Measurements from ENCODE around the gene SACS. TPM values are rescaled to one million over a fixed set of nuclear protein-coding genes. Genes with fewer than 3 reads are reported as not detected.
"Not testable (repeated sequence)": the region's sequence is repeated elsewhere in the genome, so short reads cannot be mapped to it uniquely, and the experiment has no call there.

Gene SACS
- total RNA-seq, 2 donors from 2014 or later = 28.2 to 65.5 TPM

DNA sequence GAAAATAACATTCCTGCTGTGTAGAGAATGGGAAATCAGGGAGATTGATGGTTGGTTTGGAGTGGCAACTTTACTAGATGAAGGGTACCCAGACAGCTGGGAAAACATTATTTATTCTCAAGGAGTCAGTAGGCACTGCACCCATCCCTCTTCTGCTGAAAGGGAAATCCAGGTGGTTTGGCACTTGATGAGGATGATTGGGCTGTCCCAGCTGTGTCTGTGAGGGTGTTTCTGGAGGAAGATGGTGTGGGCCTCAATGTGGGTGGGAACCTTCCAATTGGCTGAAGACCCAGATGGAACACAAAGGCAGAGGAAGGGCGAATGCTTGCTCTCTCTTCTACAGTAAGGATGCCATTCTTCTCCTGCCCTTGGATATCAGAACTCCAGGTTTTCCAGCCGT is 10.4 kb upstream of the SACS start:
- Mint-ChIP-seq H3K4me1 (ENCODE audit: low read depth in 2 of 2) (no peaks in the 10 kb centered on the region), H3K27ac (no peak overlapping the region), H3K36me3 (no peaks in the 10 kb centered on the region), H3K9me3 (no peaks in the 10 kb centered on the region), H3K27me3 (peaks cover 0 to 3% of the 10 kb centered on the region in 2 donors), H3K4me3 (no peak overlapping the region)
- no peak for DNase-seq (ENCODE audit: low spot score)
- no peak for ATAC-seq

DNA sequence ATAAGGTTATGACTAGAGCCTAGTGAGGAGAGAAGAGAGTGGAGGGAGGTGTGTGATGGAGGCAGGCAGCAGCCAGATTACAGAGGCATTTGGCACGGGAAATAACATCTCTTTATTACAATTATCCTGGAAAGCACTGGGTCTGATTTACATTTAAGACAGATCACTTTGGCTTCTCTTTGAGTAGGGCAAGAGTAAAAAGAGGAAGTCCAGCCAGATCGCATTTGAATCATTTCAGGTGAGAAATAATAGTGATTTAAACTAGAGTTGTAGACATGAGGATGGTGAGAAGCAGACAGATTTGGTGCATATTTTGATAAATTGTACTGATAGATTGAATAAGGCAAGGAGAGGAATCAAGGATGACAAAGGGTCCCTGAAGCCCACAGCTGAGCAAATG is 9.6 kb upstream of the SACS start:
- ATAC-seq (no peak), DNase-seq (ENCODE audit: low spot score) (no peak)
- Mint-ChIP-seq H3K36me3 (no peaks in the 10 kb centered on the region), H3K4me3 (no peak overlapping the region), H3K4me1 (ENCODE audit: low read depth in 2 of 2) (no peaks in the 10 kb centered on the region), H3K9me3 (no peaks in the 10 kb centered on the region), H3K27ac (no peak overlapping the region), H3K27me3 (peaks cover 2 to 3% of the 10 kb centered on the region in 2 donors)

DNA sequence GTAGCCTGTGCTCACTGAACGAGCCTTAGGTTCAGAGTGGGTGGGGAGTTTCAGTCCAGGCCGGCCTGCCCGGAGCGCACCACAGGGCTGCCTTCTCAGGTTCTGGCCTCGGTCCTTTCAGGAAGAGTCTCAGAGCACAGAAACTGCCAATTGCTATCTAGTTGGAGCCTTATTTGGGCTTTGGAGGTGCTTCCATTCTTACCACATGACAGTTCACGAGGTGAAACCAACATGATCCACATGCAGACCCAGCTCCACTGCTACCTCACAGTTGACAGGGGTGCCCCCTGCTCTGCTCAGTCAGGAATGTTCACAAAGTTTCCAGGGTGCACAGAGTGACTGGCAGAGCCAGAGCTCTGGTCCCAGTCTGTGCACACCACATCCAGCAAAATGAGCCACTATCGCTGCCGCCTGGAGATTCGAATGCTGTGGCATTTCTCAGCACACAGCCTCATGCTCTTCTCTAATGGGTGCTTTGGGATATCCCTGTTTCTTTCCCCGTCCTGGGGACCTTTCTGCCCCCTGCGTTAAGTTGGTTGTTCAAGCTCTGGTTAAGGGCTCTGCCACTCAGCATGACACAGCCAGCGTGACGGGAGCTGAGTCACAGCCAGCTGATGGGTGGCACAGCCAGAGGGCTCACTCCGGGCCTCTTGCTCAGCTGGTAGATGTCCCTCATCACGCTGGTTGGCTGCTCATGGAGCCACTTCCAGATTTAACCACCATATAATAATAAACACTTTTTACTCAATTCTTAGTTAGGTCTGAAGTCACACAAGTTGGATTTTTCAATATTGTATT is 7.5 kb upstream of the SACS start:
- H3K4me3 Mint-ChIP-seq = no peak overlapping the region
- no peaks in the 10 kb centered on the region for H3K36me3 Mint-ChIP-seq
- H3K27ac Mint-ChIP-seq = no peak overlapping the region
- H3K4me1 Mint-ChIP-seq (ENCODE audit: low read depth in 2 of 2) = no peaks in the 10 kb centered on the region
- ATAC-seq = peak; percentile 28 to 41
- H3K9me3 Mint-ChIP-seq = no peaks in the 10 kb centered on the region
- H3K27me3 Mint-ChIP-seq = peaks cover 12 to 17% of the 10 kb centered on the region in 2 donors
- no peak for DNase-seq (ENCODE audit: low spot score)

DNA sequence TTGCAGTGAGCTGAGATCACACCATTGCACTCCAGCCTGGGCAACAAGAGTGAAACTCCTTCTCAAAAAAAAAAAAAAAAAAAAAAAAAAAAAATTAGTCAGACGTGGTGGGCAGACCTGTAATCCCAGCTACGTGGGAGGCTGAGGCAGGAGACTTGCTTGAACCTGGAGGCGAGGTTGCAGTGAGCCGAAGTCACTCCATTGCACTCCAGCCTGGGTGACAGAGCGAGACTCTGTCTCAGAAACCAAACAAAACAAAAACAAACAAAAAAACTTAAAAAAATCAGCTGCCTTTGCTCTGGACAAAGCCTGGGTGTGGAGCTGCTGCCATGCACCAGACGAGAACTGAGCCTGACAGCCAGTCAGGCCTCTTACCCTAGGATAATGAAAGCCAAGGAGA is 6.8 kb upstream of the SACS start:
- H3K4me3 Mint-ChIP-seq; H3K4me1 Mint-ChIP-seq (ENCODE audit: low read depth in 2 of 2); DNase-seq (ENCODE audit: low spot score); ATAC-seq; H3K9me3 Mint-ChIP-seq; H3K36me3 Mint-ChIP-seq; H3K27ac Mint-ChIP-seq: not testable (repeated sequence)
- peaks cover 12 to 17% of the 10 kb centered on the region in 2 donors for H3K27me3 Mint-ChIP-seq

DNA sequence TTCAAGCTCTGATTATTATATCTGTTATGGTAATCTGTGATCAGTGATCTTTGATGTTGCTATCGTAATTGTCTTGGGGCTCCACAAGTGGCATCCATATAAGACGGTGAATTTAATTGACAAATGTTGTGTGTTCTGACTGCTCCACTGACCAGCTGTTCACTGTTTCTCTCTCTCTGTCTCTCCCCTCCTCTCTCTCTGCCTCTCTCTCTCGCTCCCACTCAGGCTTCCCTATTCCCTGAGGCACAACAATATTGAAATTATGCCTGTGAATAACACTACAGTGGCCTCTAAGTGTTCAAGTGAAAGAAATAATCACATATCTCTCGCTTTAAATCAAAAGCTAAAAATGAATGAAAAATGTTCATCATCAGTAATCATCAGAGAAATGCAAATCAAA is 4.4 kb upstream of the SACS start:
- DNase-seq (ENCODE audit: low spot score) = no peak
- Mint-ChIP-seq H3K27me3 (peaks cover 26 to 34% of the 10 kb centered on the region in 2 donors), H3K27ac (no peak overlapping the region), H3K9me3 (no peaks in the 10 kb centered on the region), H3K4me1 (ENCODE audit: low read depth in 2 of 2) (peaks cover 0 to 10% of the 10 kb centered on the region in 2 donors), H3K36me3 (no peaks in the 10 kb centered on the region), H3K4me3 (no peak overlapping the region)
- ATAC-seq = no peak

DNA sequence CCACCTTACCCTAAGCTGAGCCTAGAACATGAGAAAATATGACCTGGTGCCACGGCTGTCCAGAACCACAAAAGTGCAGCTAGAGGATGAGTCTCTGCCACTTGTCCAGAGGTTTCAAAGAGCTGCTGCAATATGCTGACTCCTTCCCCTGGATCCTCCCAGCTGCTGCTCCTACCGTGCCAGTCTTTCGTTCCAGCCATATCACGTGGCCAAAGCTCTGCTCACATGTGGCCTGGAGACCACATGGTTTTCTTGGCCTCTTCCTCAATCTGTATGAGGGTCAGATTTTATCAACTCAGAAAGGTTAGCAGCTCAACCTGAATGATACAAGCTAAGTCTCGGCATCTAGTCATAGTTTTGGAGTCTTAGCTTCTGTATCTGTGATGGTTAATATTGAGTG is 3.2 kb upstream of the SACS start:
- ATAC-seq = no peak
- Mint-ChIP-seq H3K27ac (no peak overlapping the region), H3K27me3 (peaks cover 28 to 43% of the 10 kb centered on the region in 2 donors), H3K9me3 (no peaks in the 10 kb centered on the region), H3K4me3 (no peak overlapping the region), H3K36me3 (no peaks in the 10 kb centered on the region), H3K4me1 (ENCODE audit: low read depth in 2 of 2) (peaks cover 0 to 10% of the 10 kb centered on the region in 2 donors)
- no peak for DNase-seq (ENCODE audit: low spot score)

DNA sequence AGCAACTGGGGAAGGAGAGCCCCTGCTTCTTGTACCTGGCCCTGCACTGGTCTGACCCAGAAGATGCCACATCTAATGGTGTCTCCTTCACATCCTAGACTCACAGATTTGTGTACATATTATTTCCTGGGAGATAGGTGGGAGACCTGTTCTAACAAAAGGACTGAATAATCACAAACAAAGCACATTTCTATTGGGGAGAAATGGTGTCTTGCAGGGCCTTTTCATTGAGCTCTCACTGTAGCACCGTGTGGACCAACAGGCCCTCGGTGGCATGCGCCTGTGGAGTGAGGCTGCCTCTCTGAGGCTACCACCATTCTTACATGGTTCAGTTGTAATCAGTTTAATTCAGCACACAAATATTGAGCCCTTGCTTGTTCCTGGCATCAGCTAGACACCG is 989 bp upstream of the SACS start:
- DNase-seq (ENCODE audit: low spot score) (no peak), ATAC-seq (no peak)
- H3K9me3 Mint-ChIP-seq = no peaks in the 10 kb centered on the region
- no peak overlapping the region for H3K27ac Mint-ChIP-seq
- H3K36me3 Mint-ChIP-seq = no peaks in the 10 kb centered on the region
- no peak overlapping the region for H3K4me3 Mint-ChIP-seq
- H3K4me1 Mint-ChIP-seq (ENCODE audit: low read depth in 2 of 2) = peaks cover 0 to 10% of the 10 kb centered on the region in 2 donors
- peaks cover 39 to 54% of the 10 kb centered on the region in 2 donors for H3K27me3 Mint-ChIP-seq

DNA sequence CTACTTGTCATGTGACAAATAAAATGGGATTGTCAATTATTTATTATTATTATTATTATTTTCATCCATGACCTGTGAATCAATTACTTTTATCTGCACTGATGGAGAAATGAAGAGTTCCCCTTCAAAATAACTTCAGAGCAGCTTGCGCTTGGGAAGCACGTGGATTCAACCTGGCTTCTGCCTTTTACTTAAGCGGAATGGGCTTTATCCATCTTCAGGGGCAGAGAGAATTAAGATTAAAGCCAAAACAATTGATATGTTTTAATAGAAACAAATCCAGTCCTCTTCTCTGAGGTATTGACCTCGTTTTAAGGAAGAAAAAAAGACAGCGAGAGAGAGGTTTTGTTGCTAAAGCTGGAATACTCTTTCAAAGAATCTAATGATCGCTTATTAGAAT is 876 bp downstream of the SACS start:
- DNase-seq (ENCODE audit: low spot score) (no peak), ATAC-seq (no peak)
- peaks cover 0 to 10% of the 10 kb centered on the region in 2 donors for H3K4me1 Mint-ChIP-seq (ENCODE audit: low read depth in 2 of 2)
- H3K9me3 Mint-ChIP-seq = no peaks in the 10 kb centered on the region
- H3K27me3 Mint-ChIP-seq = peaks cover 35 to 53% of the 10 kb centered on the region in 2 donors
- no peaks in the 10 kb centered on the region for H3K36me3 Mint-ChIP-seq
- H3K27ac Mint-ChIP-seq = no peak overlapping the region
- H3K4me3 Mint-ChIP-seq = no peak overlapping the region

DNA sequence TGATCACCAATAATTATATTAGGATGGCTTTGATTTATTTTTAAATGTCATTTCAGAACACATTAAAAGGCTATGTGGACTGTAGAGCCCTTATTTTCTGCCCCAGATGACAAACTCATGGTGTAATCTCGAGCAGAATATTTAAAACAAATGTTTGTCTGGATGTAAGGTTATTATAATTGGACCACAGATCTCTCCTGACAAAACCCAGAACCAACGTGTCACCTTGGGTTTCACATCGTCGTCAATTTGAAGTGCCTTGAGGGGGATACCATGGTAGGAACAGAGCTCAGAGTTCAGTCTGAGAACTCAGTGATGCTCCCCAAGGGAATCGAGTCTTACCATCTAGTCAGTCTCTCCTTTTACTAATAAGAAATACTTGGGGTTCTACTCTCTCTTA is 2.8 kb downstream of the SACS start:
- Mint-ChIP-seq H3K4me3 (no peak overlapping the region), H3K9me3 (no peaks in the 10 kb centered on the region), H3K4me1 (ENCODE audit: low read depth in 2 of 2) (peaks cover 0 to 10% of the 10 kb centered on the region in 2 donors), H3K27ac (no peak overlapping the region), H3K27me3 (peaks cover 33 to 44% of the 10 kb centered on the region in 2 donors), H3K36me3 (no peaks in the 10 kb centered on the region)
- ATAC-seq = no peak
- no peak for DNase-seq (ENCODE audit: low spot score)

DNA sequence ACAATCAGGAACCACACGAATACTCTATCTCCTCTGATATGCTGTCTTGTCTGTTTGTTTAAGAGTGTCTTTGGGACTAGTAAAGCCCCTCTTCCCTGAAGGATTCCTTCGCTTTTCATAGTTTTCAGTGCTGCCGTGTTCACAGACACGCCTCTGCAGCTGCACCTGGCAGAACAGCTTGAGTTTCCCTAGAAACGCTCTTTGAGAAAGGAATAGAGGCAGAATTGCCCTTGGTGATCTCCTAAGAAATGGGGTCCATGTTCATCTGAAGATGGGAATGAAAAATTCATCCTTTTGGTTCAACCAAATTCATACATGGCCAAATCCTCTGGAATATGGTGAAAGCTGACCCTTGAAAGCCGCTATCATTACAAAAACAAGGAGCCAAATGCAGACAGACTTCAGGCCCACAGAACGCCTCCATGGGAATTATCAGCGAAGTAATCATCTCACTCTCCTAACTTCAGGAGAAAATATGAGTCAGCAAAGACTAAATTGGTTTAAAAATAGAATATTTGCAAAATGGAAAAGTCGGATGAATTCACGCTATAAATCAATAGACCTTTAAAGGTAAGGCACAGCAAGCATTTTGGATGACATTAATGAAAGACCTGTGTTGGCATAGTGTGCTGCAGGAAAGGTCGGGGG is 5.5 kb downstream of the SACS start:
- Mint-ChIP-seq H3K9me3 (no peaks in the 10 kb centered on the region), H3K27ac (no peak overlapping the region)

DNA sequence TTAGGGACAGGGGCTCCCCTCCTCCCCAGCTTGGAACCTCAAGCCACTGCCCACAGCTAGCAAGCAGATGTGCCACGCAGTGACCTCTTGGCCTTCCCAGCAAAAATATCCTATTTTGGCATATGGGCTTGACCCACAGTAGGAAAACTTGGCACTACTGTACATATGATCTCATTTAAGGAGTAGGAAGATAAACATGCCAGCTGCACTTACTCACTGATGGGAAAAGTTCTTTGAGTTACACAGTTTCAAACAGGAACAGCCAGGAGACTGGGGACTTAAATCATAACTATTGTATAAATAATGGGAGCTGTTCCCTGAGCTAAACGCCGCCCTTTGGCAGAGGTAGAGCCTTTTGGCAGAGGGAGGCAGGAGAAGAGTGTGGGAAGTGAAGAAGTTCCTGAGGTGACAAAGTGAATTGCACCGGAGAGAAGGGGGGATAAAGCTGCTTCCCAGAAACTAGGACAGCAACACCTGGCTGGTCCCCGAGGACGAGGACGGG is 6.1 kb downstream of the SACS start:
- H3K27me3 Mint-ChIP-seq = peaks cover 18 to 23% of the 10 kb centered on the region in 2 donors
- no peaks in the 10 kb centered on the region for H3K4me1 Mint-ChIP-seq (ENCODE audit: low read depth in 2 of 2)
- no peaks in the 10 kb centered on the region for H3K36me3 Mint-ChIP-seq

More for the DNA sequence above, 5.5 kb downstream of the SACS start:
- no peak for DNase-seq (ENCODE audit: low spot score)
- Mint-ChIP-seq H3K4me1 (ENCODE audit: low read depth in 2 of 2) (peaks cover 0 to 1% of the 10 kb centered on the region in 2 donors), H3K4me3 (no peak overlapping the region), H3K36me3 (no peaks in the 10 kb centered on the region), H3K27me3 (peaks cover 19 to 28% of the 10 kb centered on the region in 2 donors)
- no peak for ATAC-seq

DNA sequence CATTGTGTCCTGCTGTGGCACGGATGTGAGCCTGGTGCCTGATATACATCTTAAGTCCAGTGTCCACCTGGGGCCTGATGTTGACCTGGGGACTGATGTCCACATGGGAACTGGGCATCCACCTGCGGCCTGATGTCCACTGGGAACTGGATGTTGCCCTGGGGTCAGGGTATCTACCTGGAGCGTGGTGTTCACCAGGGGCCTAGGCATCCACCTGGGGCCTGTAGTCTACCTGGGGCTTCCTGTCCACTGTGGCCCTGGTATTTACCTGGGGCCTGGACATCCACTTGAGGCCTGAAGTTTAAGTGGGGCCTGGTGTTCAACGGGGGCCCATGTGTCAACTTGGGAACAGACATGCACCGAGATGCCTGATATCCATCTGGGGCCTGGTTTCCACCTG is 11.9 kb downstream of the SACS start:
- Mint-ChIP-seq H3K4me3 (no peak overlapping the region), H3K36me3 (no peaks in the 10 kb centered on the region), H3K27me3 (no peaks in the 10 kb centered on the region), H3K27ac (no peak overlapping the region), H3K4me1 (ENCODE audit: low read depth in 2 of 2) (no peaks in the 10 kb centered on the region), H3K9me3 (no peaks in the 10 kb centered on the region)
- ATAC-seq = peak; percentile 25 to 40
- DNase-seq (ENCODE audit: low spot score) = no peak

More for the DNA sequence above, 6.1 kb downstream of the SACS start:
- DNase-seq (ENCODE audit: low spot score) = no peak
- Mint-ChIP-seq H3K27ac (no peak overlapping the region), H3K4me3 (no peak overlapping the region), H3K9me3 (no peaks in the 10 kb centered on the region)
- ATAC-seq = no peak

DNA sequence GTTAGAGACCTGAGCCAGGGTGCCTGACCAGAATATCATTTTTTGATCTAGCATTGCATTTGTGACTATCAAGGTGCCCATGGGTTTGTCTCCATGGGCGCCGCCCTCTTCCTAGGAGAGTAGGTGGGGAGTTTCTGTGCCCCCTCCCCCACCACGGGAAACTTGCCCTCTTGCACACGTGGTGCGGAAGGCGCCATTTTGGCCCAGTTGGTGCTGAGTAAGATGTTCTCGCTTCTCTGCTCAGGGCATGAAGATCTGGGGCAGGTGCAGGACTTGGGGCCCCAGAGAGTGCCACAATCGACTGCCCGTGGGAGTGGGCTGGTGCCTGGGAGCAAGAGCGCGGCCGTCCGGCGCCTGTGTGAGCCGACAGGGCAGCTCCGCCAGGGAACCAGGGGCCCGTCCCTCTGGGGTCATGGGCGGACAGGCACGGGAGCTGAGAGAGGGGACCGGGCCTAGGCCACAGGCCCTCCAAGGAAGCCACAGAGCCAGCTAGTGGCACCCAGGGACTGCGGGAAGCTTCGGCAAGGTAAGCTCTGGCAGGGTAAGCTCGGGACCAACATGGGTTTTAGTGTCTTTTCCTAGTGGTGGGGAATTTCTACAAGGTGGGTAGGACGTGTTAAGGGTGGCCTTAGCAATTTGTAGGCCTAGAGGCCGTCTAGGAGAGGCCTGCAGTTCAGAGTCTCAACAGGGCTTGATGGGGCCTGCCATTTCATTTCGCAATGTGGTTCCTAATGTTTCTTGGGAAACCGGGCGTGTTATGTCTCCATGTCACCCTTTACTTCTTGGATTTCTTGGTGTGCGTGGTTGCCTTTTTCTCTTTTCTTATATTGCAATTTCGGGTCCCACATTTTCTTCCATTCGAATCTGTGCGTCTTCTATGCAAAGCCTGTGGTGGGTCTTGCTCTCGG is 14.5 kb downstream of the SACS start:
- Mint-ChIP-seq H3K9me3 (no peaks in the 10 kb centered on the region), H3K4me1 (ENCODE audit: low read depth in 2 of 2) (no peaks in the 10 kb centered on the region), H3K4me3 (no peak overlapping the region), H3K27ac (no peak overlapping the region), H3K36me3 (no peaks in the 10 kb centered on the region), H3K27me3 (peaks cover 0 to 2% of the 10 kb centered on the region in 2 donors)
- ATAC-seq = peak in 1 of 2 donors; percentile 43
- no peak for DNase-seq (ENCODE audit: low spot score)
